Breast epithelium (tissue), 3 donors: ENCODE results near the gene ADAMTS3.

ENCODE experiments used
- CTCF ChIP-seq, 3 donors: fragments of 450-650 bp; IDR thresholded peaks; one replicate each; pipeline ENCODE4 v1.5.1; 2016 to 2017; ENCODE audit warnings: antibody characterized with exemption in 3 of 3, mild to moderate bottlenecking in 3 of 3, moderate library complexity in 3 of 3
- POLR2A ChIP-seq: fragments of 450-650 bp; IDR thresholded peaks from one replicate; pipeline ENCODE4 v1.6.1; 2016; ENCODE audit warnings: antibody characterized with exemption, mild to moderate bottlenecking, moderate library complexity
- POLR2AphosphoS5 ChIP-seq, 3 donors: sonication (generic); formaldehyde crosslinking; IDR thresholded peaks; one replicate each; pipeline ENCODE4 v1.6.1; 2017; ENCODE audit warnings: antibody characterized with exemption in 3 of 3

DNA sequence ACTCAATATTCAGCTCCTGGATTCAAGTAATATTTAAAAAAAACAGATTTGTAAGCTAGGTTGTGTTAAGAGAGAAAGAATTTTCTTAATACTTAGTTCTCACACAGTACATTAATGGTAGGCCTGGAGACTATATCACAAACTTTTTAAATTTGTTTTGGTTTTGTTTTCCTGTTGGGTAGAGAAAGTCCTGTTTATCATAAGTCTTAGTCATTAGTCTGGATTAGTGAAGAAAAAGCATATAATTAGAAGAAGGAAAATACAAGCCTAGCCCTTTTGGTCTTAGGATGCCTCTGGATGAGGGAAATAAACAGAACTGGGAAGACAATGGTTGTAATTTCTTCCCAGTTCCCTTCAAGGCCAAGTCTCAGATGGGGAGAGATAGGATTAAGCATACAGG is 163.6 kb downstream of the ADAMTS3 start:
- TF ChIP-seq CTCF (IDR thresholded peaks at IDR 0.05) (no peak), POLR2A (no peak), POLR2AphosphoS5 (IDR thresholded peaks at IDR 0.05) (no peak)
